Measurements from ENCODE around the gene NHSL1.

Gene NHSL1

DNA sequence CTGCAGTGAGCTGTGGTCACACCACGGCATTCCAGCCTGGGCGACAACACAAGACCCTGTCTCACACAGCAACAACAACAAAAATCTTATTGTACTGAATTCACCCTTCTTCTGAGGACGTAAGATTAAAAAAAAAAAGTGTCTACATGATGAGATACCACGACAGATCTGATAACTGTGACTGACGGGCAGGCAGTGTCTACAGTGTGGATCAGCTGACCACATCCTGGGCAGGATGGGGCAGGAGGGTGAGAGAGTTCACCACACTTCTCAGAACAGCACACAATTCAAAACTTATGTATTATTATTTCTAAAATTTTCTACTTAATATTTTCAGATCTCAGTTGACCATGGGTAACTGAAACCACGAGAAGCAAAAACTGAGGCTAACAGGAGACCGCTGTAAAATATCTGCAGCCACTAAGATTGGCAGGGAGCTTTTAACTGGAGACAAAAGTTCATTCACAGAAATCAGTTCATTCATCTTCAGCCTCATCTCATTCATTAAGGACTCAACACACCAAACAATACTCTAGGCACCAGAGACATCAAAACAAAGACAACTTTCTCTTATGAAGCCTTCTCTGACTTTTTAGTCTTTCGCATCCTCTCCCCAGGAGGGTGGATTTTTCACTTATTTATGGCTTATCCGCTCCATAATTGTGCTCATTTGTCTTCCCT is 15.7 kb upstream of the NHSL1 start:
- TF ChIP-seq, protein P1, sequence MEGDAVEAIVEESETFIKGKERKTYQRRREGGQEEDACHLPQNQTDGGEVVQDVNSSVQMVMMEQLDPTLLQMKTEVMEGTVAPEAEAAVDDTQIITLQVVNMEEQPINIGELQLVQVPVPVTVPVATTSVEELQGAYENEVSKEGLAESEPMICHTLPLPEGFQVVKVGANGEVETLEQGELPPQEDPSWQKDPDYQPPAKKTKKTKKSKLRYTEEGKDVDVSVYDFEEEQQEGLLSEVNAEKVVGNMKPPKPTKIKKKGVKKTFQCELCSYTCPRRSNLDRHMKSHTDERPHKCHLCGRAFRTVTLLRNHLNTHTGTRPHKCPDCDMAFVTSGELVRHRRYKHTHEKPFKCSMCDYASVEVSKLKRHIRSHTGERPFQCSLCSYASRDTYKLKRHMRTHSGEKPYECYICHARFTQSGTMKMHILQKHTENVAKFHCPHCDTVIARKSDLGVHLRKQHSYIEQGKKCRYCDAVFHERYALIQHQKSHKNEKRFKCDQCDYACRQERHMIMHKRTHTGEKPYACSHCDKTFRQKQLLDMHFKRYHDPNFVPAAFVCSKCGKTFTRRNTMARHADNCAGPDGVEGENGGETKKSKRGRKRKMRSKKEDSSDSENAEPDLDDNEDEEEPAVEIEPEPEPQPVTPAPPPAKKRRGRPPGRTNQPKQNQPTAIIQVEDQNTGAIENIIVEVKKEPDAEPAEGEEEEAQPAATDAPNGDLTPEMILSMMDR (IDR thresholded peaks at IDR 0.05; ENCODE audit: low read depth, low read length) = no peak
- H3K4me3 ChIP-seq (ENCODE audit: low read depth, low read length) = no peak overlapping the region

DNA sequence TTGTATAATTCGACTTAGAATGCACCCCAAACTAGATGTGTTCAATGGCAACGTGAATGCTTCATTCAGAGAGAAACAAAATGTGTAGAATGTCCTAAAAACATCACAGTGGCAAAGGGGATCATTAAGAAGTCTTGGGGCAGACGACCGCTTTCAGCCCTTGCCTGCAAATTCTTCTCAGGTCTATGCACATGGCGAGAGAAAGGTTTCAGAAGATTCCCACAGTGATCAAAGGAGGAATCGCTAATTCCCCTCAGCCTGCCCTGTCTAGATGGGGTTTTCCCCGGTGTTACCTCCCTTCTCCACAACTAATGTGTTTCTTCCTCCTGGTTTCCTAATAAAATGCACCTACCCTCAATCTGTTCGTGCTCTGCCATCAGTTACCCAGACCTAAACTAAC is 13.3 kb upstream of the NHSL1 start:
- TF ChIP-seq, protein P1 (IDR thresholded peaks at IDR 0.05; ENCODE audit: low read depth, low read length) = no peak
- no peak overlapping the region for H3K4me3 ChIP-seq (ENCODE audit: low read depth, low read length)

DNA sequence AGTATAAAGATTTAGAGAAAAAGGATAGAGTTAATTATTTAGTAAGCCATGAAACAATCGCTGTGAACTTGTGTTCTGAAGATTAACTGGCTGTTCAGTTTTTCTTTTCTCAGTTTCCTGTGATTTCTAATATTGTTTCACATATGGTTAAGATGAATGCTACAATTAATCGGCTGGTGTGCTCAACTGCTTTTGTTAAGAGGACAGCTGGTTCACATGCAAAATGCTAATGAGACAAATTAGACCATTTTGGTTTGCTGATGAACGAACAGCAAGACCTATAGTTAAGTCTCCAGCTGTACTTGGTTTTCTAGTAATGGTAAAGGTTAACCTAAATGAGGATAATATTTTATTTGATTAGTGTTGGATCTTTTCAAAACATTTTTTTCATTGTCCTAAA is 10.8 kb upstream of the NHSL1 start:
- H3K4me3 ChIP-seq (ENCODE audit: low read depth, low read length) = no peak overlapping the region
- TF ChIP-seq, protein P1 (IDR thresholded peaks at IDR 0.05; ENCODE audit: low read depth, low read length) = no peak

DNA sequence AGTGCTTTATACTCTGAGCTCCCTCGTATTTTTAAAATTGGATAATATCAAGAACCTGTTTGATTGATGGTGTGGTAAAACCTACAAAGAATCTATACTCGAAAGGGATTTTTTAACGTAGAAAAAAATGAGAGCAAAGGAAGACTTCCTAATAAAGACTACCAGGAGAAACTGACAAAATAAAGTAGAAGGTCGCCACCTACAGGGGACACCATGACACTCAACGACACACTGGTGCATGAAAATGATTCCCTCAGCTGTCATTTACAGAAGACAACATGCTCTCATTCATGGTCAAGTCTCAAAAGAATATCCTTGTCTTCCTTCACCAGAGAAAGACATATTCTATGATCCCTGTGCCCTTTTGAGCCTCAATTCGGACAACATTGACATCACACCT is 10.1 kb upstream of the NHSL1 start:
- H3K4me3 ChIP-seq (ENCODE audit: low read depth, low read length) = no peak overlapping the region
- TF ChIP-seq, protein P1 (IDR thresholded peaks at IDR 0.05; ENCODE audit: low read depth, low read length) = peak; percentile 36

DNA sequence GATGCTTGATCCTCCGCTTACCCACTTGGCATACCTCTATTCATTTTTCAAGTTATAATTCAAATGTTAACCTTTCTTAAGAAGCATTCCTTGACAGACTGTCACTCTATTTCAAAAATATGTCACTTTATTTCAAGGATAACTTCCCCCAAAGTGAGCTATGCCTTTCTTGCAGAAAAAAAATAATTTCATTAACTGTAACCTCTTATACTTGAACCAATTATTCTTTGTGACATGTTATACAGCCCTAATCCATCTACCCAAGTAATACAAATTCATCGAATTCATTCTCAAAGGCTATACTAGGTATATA is 9.3 kb upstream of the NHSL1 start:
- no peak overlapping the region for H3K4me3 ChIP-seq (ENCODE audit: low read depth, low read length)
- TF ChIP-seq, protein P1 (IDR thresholded peaks at IDR 0.05; ENCODE audit: low read depth, low read length) = no peak

DNA sequence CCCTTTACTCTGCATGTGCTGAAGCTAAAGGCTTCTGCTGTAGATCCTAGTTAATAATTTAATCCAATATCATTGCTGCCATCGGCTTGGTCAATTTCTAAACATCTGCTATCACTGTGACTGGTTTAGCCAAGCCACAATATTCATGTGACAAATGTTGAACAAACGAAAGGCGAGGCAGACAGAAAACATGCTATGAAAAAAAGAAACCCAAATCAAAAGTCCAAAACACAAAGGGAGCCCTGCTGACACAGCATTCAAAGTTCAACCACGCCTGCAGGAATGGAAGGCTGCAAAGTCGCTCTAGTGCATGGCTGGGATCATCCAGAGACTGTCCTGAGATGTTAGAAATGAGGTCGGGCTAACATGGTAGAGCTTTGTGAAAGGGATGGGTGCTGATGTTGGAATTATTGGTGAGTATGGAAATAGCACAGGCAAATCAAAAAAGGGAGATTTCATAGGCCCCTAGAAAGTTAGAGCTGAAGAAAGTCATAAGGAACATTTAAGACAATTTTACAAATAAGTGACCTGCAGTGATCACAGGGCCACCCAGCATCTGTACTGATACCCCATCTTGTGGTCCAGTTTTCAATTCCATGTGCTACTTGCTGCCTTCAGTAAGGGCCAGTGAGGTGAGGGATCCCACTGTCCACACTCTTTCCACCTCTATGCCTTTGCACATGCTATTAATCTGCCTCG is 8.8 kb upstream of the NHSL1 start:
- H3K4me3 ChIP-seq (ENCODE audit: low read depth, low read length) = no peak overlapping the region
- TF ChIP-seq, protein P1 (IDR thresholded peaks at IDR 0.05; ENCODE audit: low read depth, low read length) = no peak

Data from WI38 (cell line).